Osteocyte (in vitro differentiated cells): ENCODE measurements around the gene IFITM10. TPM values are rescaled to one million over a fixed set of nuclear protein-coding genes. Genes with fewer than 3 reads are reported as not detected.

Experiments used
- DNase-seq: peaks from one replicate; pipeline ENCODE4 v3.0.0; 2021; ENCODE audit warnings: mixed read lengths; ENCODE audit not compliant: unreplicated experiment; ENCODE audit errors: extremely low spot score
- H3K27ac Mint-ChIP-seq: one replicate; pipeline ENCODE4 v1.8.0; 2021; ENCODE audit warnings: mild to moderate bottlenecking, mixed read lengths; ENCODE audit not compliant: unreplicated experiment
- H3K27me3 Mint-ChIP-seq: one replicate; pipeline ENCODE4 v1.8.0; 2021; ENCODE audit warnings: mixed read lengths; ENCODE audit not compliant: unreplicated experiment
- H3K36me3 Mint-ChIP-seq: one replicate; pipeline ENCODE4 v1.8.0; 2021; ENCODE audit warnings: mixed read lengths; ENCODE audit not compliant: unreplicated experiment
- H3K4me1 Mint-ChIP-seq: one replicate; pipeline ENCODE4 v1.8.0; 2021; ENCODE audit warnings: mixed read lengths; ENCODE audit not compliant: unreplicated experiment
- H3K4me3 Mint-ChIP-seq: one replicate; pipeline ENCODE4 v1.8.0; 2021; ENCODE audit warnings: mild to moderate bottlenecking, moderate library complexity, mixed read lengths; ENCODE audit not compliant: unreplicated experiment
- H3K9me3 Mint-ChIP-seq: one replicate; pipeline ENCODE4 v1.8.0; 2021; ENCODE audit warnings: mixed read lengths; ENCODE audit not compliant: unreplicated experiment
- CTCF ChIP-seq: fragments of 200-600 bp; sonication (generic); IDR thresholded peaks from 2 replicates; pipeline ENCODE4 v1.5.0; 2021; ENCODE audit warnings: antibody characterized with exemption, mild to moderate bottlenecking, moderate library complexity
- total RNA-seq: library from RNA; stranded (reverse); gene quantifications from 2 replicates; pipeline ENCODE4 v1.2.1, GENCODE V29; 2021

Gene IFITM10
- total RNA-seq, 1 donor from 2014 or later, result 24.0 TPM

GRCh38 chr11:1753229-1753928 is 3.0 kb upstream of the IFITM10 start:
- H3K4me1 Mint-ChIP-seq, result peaks cover 59% of the 10 kb centered on the region
- no peak for TF ChIP-seq CTCF
- H3K27me3 Mint-ChIP-seq, result no peaks in the 10 kb centered on the region
- H3K27ac Mint-ChIP-seq, result peak overlapping the region; percentile 34
- DNase-seq, result no peak
- peaks cover 25% of the 10 kb centered on the region for H3K36me3 Mint-ChIP-seq
- H3K9me3 Mint-ChIP-seq, result no peaks in the 10 kb centered on the region
- no peak overlapping the region for H3K4me3 Mint-ChIP-seq

GRCh38 chr11:1752907-1753228 is 2.5 kb upstream of the IFITM10 start:
- Mint-ChIP-seq H3K27ac (peak overlapping the region; percentile 34), H3K27me3 (no peaks in the 10 kb centered on the region), H3K9me3 (no peaks in the 10 kb centered on the region), H3K4me3 (no peak overlapping the region), H3K36me3 (peaks cover 24% of the 10 kb centered on the region), H3K4me1 (peaks cover 58% of the 10 kb centered on the region)
- no peak for TF ChIP-seq CTCF
- DNase-seq, result no peak

- Mint-ChIP-seq H3K36me3 (peaks cover 22% of the 10 kb centered on the region), H3K9me3 (no peaks in the 10 kb centered on the region), H3K4me1 (peaks cover 56% of the 10 kb centered on the region), H3K27me3 (no peaks in the 10 kb centered on the region), H3K4me3 (no peak overlapping the region), H3K27ac (peak overlapping the region; percentile 31)
- no peak for TF ChIP-seq CTCF
- no peak for DNase-seq
These were observed 1.9 kb upstream of the IFITM10 start for GRCh38 chr11:1751999-1752906.

DNA sequence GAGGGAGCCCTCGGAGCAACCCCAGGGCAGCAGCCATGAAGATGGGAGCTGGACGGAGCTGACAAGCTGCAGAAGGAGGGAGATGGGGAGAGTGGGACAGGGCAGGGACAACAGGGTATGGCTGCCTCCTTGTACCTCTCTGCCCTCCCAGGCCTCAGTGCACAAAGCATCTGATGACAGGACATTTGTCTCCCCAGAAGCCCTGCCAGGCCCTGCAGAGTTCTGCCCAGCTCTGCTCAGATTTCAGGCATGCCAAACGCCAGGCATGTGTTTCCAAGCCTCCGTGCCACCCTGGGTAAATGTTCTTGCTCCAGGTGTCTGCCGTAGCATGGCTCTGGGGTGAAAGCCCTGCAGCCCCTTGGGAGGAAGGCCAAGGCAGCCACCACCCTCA is 1.1 kb upstream of the IFITM10 start:
- peaks cover 56% of the 10 kb centered on the region for H3K4me1 Mint-ChIP-seq
- peak overlapping the region; percentile 31 for H3K27ac Mint-ChIP-seq
- H3K27me3 Mint-ChIP-seq, result no peaks in the 10 kb centered on the region
- no peak overlapping the region for H3K4me3 Mint-ChIP-seq
- H3K9me3 Mint-ChIP-seq, result no peaks in the 10 kb centered on the region
- no peak for DNase-seq
- peaks cover 19% of the 10 kb centered on the region for H3K36me3 Mint-ChIP-seq
- no peak for TF ChIP-seq CTCF
